Vagina (tissue), 2 donors: ENCODE results near the gene KDM1B. TPM values are rescaled to one million over a fixed set of nuclear protein-coding genes. Genes with fewer than 3 reads are reported as not detected.
A peak's percentile ranks its signal among the peaks of the same experiment; 100 is the strongest.

Experiments used
- DNase-seq, 2 donors: peaks; one replicate each; pipeline ENCODE4 v3.0.0-alpha.2; 2017; ENCODE audit errors: extremely low spot score in 2 of 2
- H3K27ac ChIP-seq: fragments of 200-600 bp; sonication (generic); one replicate; pipeline ENCODE4 v1.5.1; 2019
- H3K27me3 ChIP-seq: fragments of 200-600 bp; sonication (generic); one replicate; pipeline ENCODE4 v1.5.1; 2019
- H3K36me3 ChIP-seq, 2 donors: fragments of 200-600 bp; sonication (generic); one replicate each; pipeline ENCODE4 v1.5.1; 2017 to 2019
- H3K4me1 ChIP-seq: fragments of 200-600 bp; sonication (generic); one replicate; pipeline ENCODE4 v1.5.1; 2019
- H3K4me3 ChIP-seq, 2 donors: fragments of 200-600 bp; sonication (generic); 1 replicate in 1 of 2; 2 replicates in 1 of 2; pipeline ENCODE4 v1.5.1; 2016 to 2019
- H3K9me3 ChIP-seq: fragments of 200-600 bp; sonication (generic); one replicate; pipeline ENCODE4 v1.5.1; 2019
- CTCF ChIP-seq, 3 experiments: fragments of 450-650 bp in 2 of 3; fragments of 200-600 bp in 1 of 3; sonication (generic) in 1 of 3; IDR thresholded peaks; one replicate each; pipeline ENCODE4 v1.5.1; 2017 to 2019; ENCODE audit warnings: antibody characterized with exemption in 3 of 3, mild to moderate bottlenecking in 2 of 3, moderate library complexity in 2 of 3
- POLR2A ChIP-seq, 2 donors: fragments of 450-650 bp; IDR thresholded peaks; one replicate each; pipeline ENCODE4 v1.6.1; 2017; ENCODE audit warnings: antibody characterized with exemption in 2 of 2, mild to moderate bottlenecking in 2 of 2, moderate library complexity in 2 of 2
- POLR2AphosphoS5 ChIP-seq, 2 donors: sonication (generic); formaldehyde crosslinking; IDR thresholded peaks; one replicate each; pipeline ENCODE4 v1.9.0; 2017; ENCODE audit warnings: antibody characterized with exemption in 2 of 2, mild to moderate bottlenecking in 2 of 2, low read depth in 1 of 2; ENCODE audit not compliant: insufficient read depth in 1 of 2
- intact Hi-C: fragments of 100-400 bp; cut with DNase I; formaldehyde crosslinking; loops from one replicate; pipeline ENCODE4 v1.15.1; 2023
- total RNA-seq: library from RNA; depleted of rRNA; stranded (reverse); fragments of >200 nt; gene quantifications from one replicate; pipeline ENCODE4 v1.2.3, GENCODE V29; 2016

KDM1B gene
- total RNA-seq, 1 donor from 2014 or later = 20.6 TPM

- Histone ChIP-seq H3K27ac (peak overlapping the region; percentile 18), H3K36me3 (peaks cover 0 to 12% of the 10 kb centered on the region in 2 donors), H3K9me3 (no peaks in the 10 kb centered on the region), H3K27me3 (no peaks in the 10 kb centered on the region), H3K4me3 (no peak overlapping the region), H3K4me1 (peaks cover 38% of the 10 kb centered on the region)
- DNase-seq = no peak
- intact Hi-C loops = no loop called here
- peak in 1 of 2 donors; percentile 79 for TF ChIP-seq POLR2AphosphoS5 (IDR thresholded peaks at IDR 0.05; ENCODE audit: insufficient read depth in 1 of 2, low read depth in 1 of 2)
- TF ChIP-seq CTCF (IDR thresholded peaks at IDR 0.05) = no peak
Observed at GRCh38 chr6:18242062-18242851, 87.0 kb downstream of the KDM1B start.

GRCh38 chr6:18243302-18243893, 88.2 kb downstream of the KDM1B start:
- intact Hi-C loops = no loop called here
- no peaks in the 10 kb centered on the region for H3K27me3 ChIP-seq
- no peak overlapping the region for H3K27ac ChIP-seq
- DNase-seq = no peak
- TF ChIP-seq POLR2A (IDR thresholded peaks at IDR 0.05) (no peak), CTCF (IDR thresholded peaks at IDR 0.05) (no peak), POLR2AphosphoS5 (IDR thresholded peaks at IDR 0.05; ENCODE audit: insufficient read depth in 1 of 2, low read depth in 1 of 2) (no peak)
- peaks cover 0 to 12% of the 10 kb centered on the region in 2 donors for H3K36me3 ChIP-seq
- no peaks in the 10 kb centered on the region for H3K9me3 ChIP-seq
- H3K4me1 ChIP-seq = peaks cover 38% of the 10 kb centered on the region
- H3K4me3 ChIP-seq = no peak overlapping the region

GRCh38 chr6:18244251-18244650, 89.0 kb downstream of the KDM1B start:
- peaks cover 38% of the 10 kb centered on the region for H3K4me1 ChIP-seq
- H3K36me3 ChIP-seq = peaks cover 0 to 13% of the 10 kb centered on the region in 2 donors
- TF ChIP-seq POLR2A (IDR thresholded peaks at IDR 0.05) = no peak
- no peak for TF ChIP-seq CTCF (IDR thresholded peaks at IDR 0.05)
- TF ChIP-seq POLR2AphosphoS5 (IDR thresholded peaks at IDR 0.05; ENCODE audit: insufficient read depth in 1 of 2, low read depth in 1 of 2) = no peak
- no peak overlapping the region for H3K27ac ChIP-seq
- intact Hi-C loops = no loop called here
- H3K9me3 ChIP-seq = no peaks in the 10 kb centered on the region
- DNase-seq = no peak
- no peak overlapping the region for H3K4me3 ChIP-seq
- no peaks in the 10 kb centered on the region for H3K27me3 ChIP-seq

GRCh38 chr6:18245079-18245478, 89.9 kb downstream of the KDM1B start:
- DNase-seq = no peak
- H3K4me3 ChIP-seq = no peak overlapping the region
- H3K9me3 ChIP-seq = no peaks in the 10 kb centered on the region
- H3K27me3 ChIP-seq = no peaks in the 10 kb centered on the region
- no peak overlapping the region for H3K27ac ChIP-seq
- TF ChIP-seq POLR2A (IDR thresholded peaks at IDR 0.05) (no peak), POLR2AphosphoS5 (IDR thresholded peaks at IDR 0.05; ENCODE audit: insufficient read depth in 1 of 2, low read depth in 1 of 2) (no peak), CTCF (IDR thresholded peaks at IDR 0.05) (no peak)
- intact Hi-C loops = no loop called here
- peaks cover 0 to 20% of the 10 kb centered on the region in 2 donors for H3K36me3 ChIP-seq
- peaks cover 38% of the 10 kb centered on the region for H3K4me1 ChIP-seq

GRCh38 chr6:18245642-18246041, 90.4 kb downstream of the KDM1B start:
- H3K27me3 ChIP-seq = no peaks in the 10 kb centered on the region
- H3K9me3 ChIP-seq = no peaks in the 10 kb centered on the region
- no peak for DNase-seq
- H3K4me1 ChIP-seq = peaks cover 38% of the 10 kb centered on the region
- no peak overlapping the region for H3K4me3 ChIP-seq
- peaks cover 0 to 20% of the 10 kb centered on the region in 2 donors for H3K36me3 ChIP-seq
- TF ChIP-seq POLR2AphosphoS5 (IDR thresholded peaks at IDR 0.05; ENCODE audit: insufficient read depth in 1 of 2, low read depth in 1 of 2) = no peak
- TF ChIP-seq CTCF (IDR thresholded peaks at IDR 0.05) = no peak
- TF ChIP-seq POLR2A (IDR thresholded peaks at IDR 0.05) = no peak
- intact Hi-C loops = no loop called here
- peak overlapping the region; percentile 25 for H3K27ac ChIP-seq
